Sigmoid colon (tissue), 3 donors: ENCODE results near the gene TNK2.

Source experiments
- CTCF ChIP-seq, 4 experiments: fragments of 450-650 bp in 3 of 4; fragments of 200-600 bp in 1 of 4; IDR thresholded peaks; one replicate each; pipeline ENCODE4 v1.5.1; 2016 to 2019; ENCODE audit warnings: antibody characterized with exemption in 4 of 4, mild to moderate bottlenecking in 3 of 4, moderate library complexity in 2 of 4
- POLR2A ChIP-seq, 2 donors: fragments of 450-650 bp; IDR thresholded peaks; one replicate each; pipeline ENCODE4 v1.6.1; 2016; ENCODE audit warnings: antibody characterized with exemption in 2 of 2, mild to moderate bottlenecking in 2 of 2, moderate library complexity in 2 of 2

GRCh38 chr3:195877767-195878423 lies 30.5 kb downstream of the TNK2 start:
- TF ChIP-seq CTCF (IDR thresholded peaks at IDR 0.05): no peak
- no peak for TF ChIP-seq POLR2A (IDR thresholded peaks at IDR 0.05)
